ENCODE measurements around the gene FAH.

- TF ChIP-seq, protein P1, sequence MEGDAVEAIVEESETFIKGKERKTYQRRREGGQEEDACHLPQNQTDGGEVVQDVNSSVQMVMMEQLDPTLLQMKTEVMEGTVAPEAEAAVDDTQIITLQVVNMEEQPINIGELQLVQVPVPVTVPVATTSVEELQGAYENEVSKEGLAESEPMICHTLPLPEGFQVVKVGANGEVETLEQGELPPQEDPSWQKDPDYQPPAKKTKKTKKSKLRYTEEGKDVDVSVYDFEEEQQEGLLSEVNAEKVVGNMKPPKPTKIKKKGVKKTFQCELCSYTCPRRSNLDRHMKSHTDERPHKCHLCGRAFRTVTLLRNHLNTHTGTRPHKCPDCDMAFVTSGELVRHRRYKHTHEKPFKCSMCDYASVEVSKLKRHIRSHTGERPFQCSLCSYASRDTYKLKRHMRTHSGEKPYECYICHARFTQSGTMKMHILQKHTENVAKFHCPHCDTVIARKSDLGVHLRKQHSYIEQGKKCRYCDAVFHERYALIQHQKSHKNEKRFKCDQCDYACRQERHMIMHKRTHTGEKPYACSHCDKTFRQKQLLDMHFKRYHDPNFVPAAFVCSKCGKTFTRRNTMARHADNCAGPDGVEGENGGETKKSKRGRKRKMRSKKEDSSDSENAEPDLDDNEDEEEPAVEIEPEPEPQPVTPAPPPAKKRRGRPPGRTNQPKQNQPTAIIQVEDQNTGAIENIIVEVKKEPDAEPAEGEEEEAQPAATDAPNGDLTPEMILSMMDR (conservative IDR thresholded peaks at IDR 0.05; ENCODE audit: low read length), result no peak
- TF ChIP-seq EZH2phosphoT487 (IDR thresholded peaks at IDR 0.05; ENCODE audit: borderline replicate concordance), result no peak
Measured at GRCh38 chr15:80186066-80186465, 33.3 kb downstream of the FAH start.
